Mesothelial cell of epicardium (in vitro differentiated cells): ENCODE measurements around the gene CEBPB. TPM values are rescaled to one million over a fixed set of nuclear protein-coding genes. Genes with fewer than 3 reads are reported as not detected.

ENCODE experiments used
- DNase-seq, 2 experiments: peaks; one replicate each; pipeline ENCODE4 v3.0.0; 2021; ENCODE audit warnings: low spot score in 2 of 2; ENCODE audit not compliant: unreplicated experiment in 2 of 2
- H3K27ac Mint-ChIP-seq: 2 replicates; pipeline ENCODE4 v1.8.0; 2021; ENCODE audit warnings: mixed read lengths
- H3K27me3 Mint-ChIP-seq: 2 replicates; pipeline ENCODE4 v1.8.0; 2021; ENCODE audit warnings: low read depth, mixed read lengths
- H3K36me3 Mint-ChIP-seq: 2 replicates; pipeline ENCODE4 v1.8.0; 2021; ENCODE audit warnings: mixed read lengths
- H3K4me1 Mint-ChIP-seq: 2 replicates; pipeline ENCODE4 v1.8.0; 2021; ENCODE audit warnings: mixed read lengths
- H3K4me3 Mint-ChIP-seq: 2 replicates; pipeline ENCODE4 v1.8.0; 2021; ENCODE audit warnings: mild to moderate bottlenecking, moderate library complexity, mixed read lengths
- H3K9me3 Mint-ChIP-seq: 2 replicates; pipeline ENCODE4 v1.8.0; 2021; ENCODE audit warnings: mixed read lengths
- total RNA-seq: library from RNA; stranded (reverse); gene quantifications from 3 replicates; pipeline ENCODE4 v1.2.1, GENCODE V29; 2021
- TF ChIP-seq, protein P1 (sequence below): fragments of 200-600 bp; sonication (generic); IDR thresholded peaks from one replicate; pipeline ENCODE4 v1.5.0; 2021; ENCODE audit warnings: antibody characterized with exemption; ENCODE audit not compliant: unreplicated experiment

Gene CEBPB
- total RNA-seq, 1 donor from 2014 or later: 25.6 TPM

DNA sequence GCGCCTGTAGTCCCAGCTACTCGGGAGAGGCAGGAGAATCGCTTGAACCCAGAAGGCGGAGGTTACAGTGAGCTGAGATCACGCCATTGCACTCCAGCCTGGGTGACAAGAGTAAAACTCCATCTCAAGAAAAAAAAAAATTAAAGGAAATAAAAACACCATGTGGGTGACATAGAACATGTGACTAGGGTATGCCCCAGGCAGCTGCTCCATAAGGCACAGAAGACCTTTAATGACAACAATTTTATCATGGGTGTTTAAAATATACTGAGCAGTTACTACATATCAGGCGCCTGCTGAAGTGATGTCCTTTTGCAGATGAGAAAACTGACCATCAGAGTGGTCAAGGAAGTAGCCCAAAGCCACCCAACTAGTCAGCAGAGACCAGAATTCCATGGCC, 45.1 kb upstream of the CEBPB start:
- no peak overlapping the region for H3K4me3 Mint-ChIP-seq
- TF ChIP-seq, protein P1, sequence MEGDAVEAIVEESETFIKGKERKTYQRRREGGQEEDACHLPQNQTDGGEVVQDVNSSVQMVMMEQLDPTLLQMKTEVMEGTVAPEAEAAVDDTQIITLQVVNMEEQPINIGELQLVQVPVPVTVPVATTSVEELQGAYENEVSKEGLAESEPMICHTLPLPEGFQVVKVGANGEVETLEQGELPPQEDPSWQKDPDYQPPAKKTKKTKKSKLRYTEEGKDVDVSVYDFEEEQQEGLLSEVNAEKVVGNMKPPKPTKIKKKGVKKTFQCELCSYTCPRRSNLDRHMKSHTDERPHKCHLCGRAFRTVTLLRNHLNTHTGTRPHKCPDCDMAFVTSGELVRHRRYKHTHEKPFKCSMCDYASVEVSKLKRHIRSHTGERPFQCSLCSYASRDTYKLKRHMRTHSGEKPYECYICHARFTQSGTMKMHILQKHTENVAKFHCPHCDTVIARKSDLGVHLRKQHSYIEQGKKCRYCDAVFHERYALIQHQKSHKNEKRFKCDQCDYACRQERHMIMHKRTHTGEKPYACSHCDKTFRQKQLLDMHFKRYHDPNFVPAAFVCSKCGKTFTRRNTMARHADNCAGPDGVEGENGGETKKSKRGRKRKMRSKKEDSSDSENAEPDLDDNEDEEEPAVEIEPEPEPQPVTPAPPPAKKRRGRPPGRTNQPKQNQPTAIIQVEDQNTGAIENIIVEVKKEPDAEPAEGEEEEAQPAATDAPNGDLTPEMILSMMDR: no peak
- DNase-seq: no peak
- H3K9me3 Mint-ChIP-seq: no peaks in the 10 kb centered on the region
- H3K27ac Mint-ChIP-seq: no peak overlapping the region
- H3K4me1 Mint-ChIP-seq: peaks cover 10% of the 10 kb centered on the region
- H3K36me3 Mint-ChIP-seq: peaks cover 19% of the 10 kb centered on the region
- no peaks in the 10 kb centered on the region for H3K27me3 Mint-ChIP-seq

DNA sequence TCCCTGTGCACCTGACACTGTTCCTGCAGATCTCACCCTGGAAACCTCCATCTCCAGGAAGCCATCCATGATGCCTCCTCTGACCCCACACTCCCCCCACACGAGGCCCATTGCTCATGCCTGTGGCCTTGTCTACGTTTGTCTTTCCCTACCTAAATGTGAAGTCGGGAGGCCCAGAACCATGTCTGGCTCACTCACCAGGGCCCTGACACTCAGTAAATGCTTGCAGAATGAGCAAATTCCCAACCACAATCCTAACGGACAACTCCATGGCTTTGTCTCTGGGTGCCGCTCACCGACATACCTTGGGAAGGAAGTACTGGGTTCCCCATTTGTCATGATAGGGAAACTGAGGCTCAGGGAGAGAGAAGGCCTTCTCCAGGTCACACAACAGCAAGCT, 44.4 kb upstream of the CEBPB start:
- peaks cover 17% of the 10 kb centered on the region for H3K36me3 Mint-ChIP-seq
- TF ChIP-seq, protein P1: no peak
- H3K27me3 Mint-ChIP-seq: no peaks in the 10 kb centered on the region
- H3K27ac Mint-ChIP-seq: no peak overlapping the region
- H3K4me3 Mint-ChIP-seq: no peak overlapping the region
- DNase-seq: no peak
- peaks cover 16% of the 10 kb centered on the region for H3K4me1 Mint-ChIP-seq
- H3K9me3 Mint-ChIP-seq: no peaks in the 10 kb centered on the region

DNA sequence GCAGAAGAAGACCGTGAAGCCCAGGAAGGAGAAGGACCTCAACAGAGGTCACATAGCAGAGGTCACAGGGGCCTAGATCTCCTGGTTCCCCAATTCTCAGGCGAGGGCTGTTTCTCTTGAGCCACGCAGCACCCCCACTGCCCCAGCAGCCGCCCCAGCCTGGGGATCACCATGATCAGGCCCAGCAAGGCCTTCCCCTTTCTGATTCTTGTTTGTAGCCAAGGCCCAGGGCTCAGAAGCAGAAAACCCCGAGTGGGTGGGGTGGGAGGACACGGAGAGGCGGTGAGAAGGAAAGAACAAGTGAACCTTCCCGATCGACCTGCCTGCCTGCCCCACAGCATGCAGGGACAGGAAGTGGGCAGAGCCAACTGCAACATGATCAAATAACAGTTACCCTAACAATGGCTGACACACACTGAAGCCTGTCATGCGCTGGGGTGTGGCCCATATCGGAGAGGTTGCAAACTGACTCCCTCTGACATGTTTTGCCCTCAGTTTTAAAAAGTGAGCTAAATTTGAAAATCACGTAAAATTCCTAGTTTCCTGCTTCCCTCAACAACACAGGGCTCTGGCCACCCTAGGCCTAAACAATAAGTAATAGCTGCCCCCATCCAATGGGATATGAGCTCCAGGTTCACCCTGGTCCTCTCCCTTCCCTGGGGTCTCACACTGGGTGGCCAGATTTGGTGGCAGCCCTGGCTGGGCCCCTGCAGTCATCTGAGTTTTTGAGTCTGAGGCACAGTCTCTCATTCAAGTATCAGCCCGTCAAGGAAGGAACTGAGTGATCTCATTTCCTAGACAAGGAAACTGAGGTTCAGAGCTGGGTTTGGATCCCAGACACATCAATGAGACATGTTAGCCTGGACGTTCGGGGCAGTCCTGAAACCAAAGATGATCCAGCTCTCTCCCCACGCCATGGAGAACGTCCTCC, 43.6 kb upstream of the CEBPB start:
- Mint-ChIP-seq H3K9me3 (no peaks in the 10 kb centered on the region), H3K27me3 (no peaks in the 10 kb centered on the region), H3K27ac (peak overlapping the region; percentile 67), H3K4me1 (peaks cover 23% of the 10 kb centered on the region), H3K36me3 (peaks cover 14% of the 10 kb centered on the region), H3K4me3 (no peak overlapping the region)
- TF ChIP-seq, protein P1: no peak
- no peak for DNase-seq

DNA sequence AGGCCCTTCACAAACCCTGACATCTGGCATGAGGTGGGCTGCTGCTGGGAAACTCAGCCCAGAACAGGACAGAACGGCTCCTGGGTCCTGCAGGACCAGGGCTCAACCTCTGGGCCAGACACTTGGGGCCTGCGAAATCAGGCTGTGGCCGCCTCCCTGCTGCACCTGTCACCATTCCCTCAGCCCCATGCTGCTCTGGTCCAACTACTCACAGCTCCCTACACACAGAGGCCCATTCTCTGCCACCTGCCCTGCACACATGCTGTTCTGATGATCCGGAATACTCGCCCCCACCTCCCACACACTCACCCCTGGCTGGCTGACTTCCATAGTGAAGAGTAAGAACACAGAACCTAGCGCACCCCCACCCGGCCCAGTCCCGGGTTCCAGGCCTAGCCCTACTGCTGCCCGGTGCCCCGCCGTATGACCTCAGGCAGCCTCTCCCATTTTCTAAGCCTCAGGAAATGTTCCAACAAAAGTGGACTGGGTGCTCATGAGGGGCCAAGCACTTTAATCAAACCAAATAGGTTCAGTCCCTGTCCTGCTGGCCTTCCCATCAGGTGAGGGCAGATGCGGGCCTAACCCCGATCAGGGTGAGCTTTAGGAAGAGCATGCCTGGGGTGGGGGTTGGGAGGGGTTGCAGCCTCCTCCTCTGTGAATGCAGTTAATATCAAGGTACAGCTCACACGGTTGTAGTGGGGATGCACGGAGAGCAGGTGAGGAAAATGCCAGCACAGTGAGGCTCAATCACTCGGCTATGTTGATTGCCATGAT, 41.0 kb upstream of the CEBPB start:
- H3K27ac Mint-ChIP-seq: peak overlapping the region; percentile 91
- H3K9me3 Mint-ChIP-seq: no peaks in the 10 kb centered on the region
- peak overlapping the region; percentile 11 for H3K4me3 Mint-ChIP-seq
- peaks cover 40% of the 10 kb centered on the region for H3K4me1 Mint-ChIP-seq
- H3K27me3 Mint-ChIP-seq: no peaks in the 10 kb centered on the region
- no peak for DNase-seq
- TF ChIP-seq, protein P1: no peak
- peaks cover 4% of the 10 kb centered on the region for H3K36me3 Mint-ChIP-seq

DNA sequence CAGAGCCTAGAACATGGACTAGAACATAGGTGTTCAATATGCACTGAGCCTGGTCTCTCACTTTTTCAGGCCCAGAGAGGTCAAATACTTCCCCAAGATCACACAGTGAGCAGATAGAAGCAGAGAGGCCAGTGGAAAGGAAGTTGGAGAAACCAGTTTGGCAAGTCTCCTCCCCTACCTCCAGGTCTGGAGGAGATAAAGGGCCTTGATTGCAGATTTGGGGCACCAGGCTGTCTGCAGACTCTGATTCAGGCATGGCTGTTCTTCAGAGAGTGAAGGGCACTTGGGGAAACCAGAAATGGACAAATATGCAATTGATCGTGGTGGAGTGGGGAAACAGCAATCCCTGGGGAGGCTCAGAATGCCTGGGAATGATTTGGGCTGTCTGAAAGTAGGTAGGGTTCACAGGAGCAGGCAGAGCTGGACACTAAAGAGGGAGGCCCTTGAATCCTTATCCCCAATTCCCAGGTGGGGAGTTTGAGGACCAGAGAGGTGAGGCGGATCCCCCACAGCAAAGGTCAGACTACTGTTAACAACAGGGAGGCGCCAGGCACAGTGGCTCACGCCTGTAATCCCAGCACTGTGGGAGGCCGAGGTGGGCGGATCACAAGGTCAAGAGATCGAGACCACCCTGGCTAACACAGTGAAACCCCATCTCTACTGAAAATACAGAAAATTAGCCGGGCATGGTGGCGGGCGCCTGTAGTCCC, 39.4 kb upstream of the CEBPB start:
- H3K4me3 Mint-ChIP-seq: peak overlapping the region; percentile 83
- peak overlapping the region; percentile 91 for H3K27ac Mint-ChIP-seq

More for the DNA sequence above, 39.4 kb upstream of the CEBPB start:
- DNase-seq: no peak
- H3K4me1 Mint-ChIP-seq: peaks cover 40% of the 10 kb centered on the region
- H3K9me3 Mint-ChIP-seq: no peaks in the 10 kb centered on the region
- peaks cover 4% of the 10 kb centered on the region for H3K36me3 Mint-ChIP-seq
- no peaks in the 10 kb centered on the region for H3K27me3 Mint-ChIP-seq
- TF ChIP-seq, protein P1: no peak
